VCaP (cell line): ENCODE results near the gene CACNB2.
A peak's percentile ranks its signal among the peaks of the same experiment; 100 is the strongest.

Source experiments
- H3K27ac ChIP-seq: fragments of 450-650 bp; 2 replicates; pipeline ENCODE4 v1.5.1; 2017
- TF ChIP-seq, protein P1 (sequence below): fragments of 450-650 bp; conservative IDR thresholded peaks from 2 replicates; pipeline ENCODE4 v1.5.1; 2017; ENCODE audit warnings: mild to moderate bottlenecking, moderate library complexity

CACNB2 gene

DNA sequence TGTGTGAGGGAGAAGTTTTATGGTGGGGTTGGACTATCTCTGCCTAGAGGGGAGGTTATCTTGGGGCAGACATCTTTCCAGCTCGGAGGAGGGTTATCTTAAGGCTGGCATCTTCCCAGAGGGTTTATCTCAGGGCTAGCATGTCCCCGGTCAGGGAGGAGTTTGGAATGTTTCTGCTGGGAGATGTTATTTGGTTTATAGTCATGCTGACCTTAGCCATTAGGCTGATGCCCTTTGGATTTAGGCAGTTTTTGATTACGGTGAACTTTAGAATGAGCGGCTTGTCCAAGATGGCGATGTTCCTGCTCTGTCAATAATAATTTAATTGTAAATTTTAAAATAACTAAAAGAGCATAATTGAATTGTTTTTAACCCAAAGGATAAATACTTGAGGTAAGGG lies 236.4 kb downstream of the CACNB2 start:
- TF ChIP-seq, protein P1, sequence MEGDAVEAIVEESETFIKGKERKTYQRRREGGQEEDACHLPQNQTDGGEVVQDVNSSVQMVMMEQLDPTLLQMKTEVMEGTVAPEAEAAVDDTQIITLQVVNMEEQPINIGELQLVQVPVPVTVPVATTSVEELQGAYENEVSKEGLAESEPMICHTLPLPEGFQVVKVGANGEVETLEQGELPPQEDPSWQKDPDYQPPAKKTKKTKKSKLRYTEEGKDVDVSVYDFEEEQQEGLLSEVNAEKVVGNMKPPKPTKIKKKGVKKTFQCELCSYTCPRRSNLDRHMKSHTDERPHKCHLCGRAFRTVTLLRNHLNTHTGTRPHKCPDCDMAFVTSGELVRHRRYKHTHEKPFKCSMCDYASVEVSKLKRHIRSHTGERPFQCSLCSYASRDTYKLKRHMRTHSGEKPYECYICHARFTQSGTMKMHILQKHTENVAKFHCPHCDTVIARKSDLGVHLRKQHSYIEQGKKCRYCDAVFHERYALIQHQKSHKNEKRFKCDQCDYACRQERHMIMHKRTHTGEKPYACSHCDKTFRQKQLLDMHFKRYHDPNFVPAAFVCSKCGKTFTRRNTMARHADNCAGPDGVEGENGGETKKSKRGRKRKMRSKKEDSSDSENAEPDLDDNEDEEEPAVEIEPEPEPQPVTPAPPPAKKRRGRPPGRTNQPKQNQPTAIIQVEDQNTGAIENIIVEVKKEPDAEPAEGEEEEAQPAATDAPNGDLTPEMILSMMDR, result no peak
- no peak overlapping the region for H3K27ac ChIP-seq

DNA sequence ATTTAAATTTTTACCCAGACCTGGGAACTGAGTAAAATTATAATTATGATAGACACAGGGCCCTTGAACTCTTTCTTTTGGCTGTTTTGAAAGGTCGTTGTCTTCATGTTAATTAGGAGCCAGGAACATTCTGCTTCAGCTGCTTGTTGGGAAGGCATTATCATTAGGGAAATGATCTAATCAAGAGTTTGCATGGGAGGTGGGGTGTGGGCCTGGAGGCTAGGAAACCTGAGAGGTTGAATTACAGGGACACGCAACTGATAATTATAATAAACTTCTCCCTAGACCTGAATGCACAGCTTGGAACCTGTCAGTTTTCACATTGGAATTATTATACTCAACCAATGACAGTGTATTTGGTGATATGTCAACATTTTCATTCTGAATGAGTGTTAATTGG lies 237.7 kb downstream of the CACNB2 start:
- no peak overlapping the region for H3K27ac ChIP-seq
- TF ChIP-seq, protein P1, result no peak

GRCh38 chr10:18378766-18379165 lies 238.5 kb downstream of the CACNB2 start:
- TF ChIP-seq, protein P1, result no peak
- no peak overlapping the region for H3K27ac ChIP-seq

GRCh38 chr10:18381679-18382078 lies 241.5 kb downstream of the CACNB2 start:
- no peak overlapping the region for H3K27ac ChIP-seq
- TF ChIP-seq, protein P1, result no peak

DNA sequence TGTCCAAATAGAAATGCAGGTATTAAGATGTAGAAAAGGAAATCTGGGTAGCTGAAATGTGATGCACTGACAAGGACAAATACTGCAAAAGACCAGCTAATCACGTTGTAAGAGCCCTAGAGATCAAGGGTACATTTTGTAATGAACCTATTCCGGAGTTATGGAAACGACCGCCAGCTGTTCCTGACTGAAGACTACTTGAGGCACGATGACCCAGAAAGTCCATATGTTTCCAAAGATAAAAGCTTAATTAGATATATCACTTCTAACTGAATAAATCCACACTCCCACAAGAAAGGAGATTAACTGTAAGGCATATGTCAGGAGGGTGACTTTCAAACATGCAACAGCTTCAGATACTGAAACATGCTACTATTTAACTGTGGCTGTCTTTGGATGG lies 257.7 kb downstream of the CACNB2 start:
- TF ChIP-seq, protein P1, result no peak
- H3K27ac ChIP-seq, result no peak overlapping the region

DNA sequence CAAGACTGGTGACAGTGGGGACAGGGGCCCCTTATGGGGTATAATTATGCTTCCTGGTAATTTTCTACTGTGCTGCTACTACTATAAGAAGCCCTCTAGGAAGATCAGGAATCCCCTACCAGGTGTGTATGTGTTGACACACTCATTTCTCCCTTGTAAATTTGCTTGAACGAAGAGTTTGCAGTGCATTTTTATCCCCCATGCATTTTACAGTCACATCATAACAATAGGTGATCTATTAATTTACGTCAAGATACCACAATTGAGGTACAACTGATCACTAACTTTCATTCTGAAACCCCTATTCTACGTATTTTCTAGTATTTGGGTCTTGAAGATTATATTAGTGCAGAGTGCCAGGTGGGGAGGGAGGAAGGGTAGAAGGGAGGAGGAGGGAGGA lies 258.9 kb downstream of the CACNB2 start:
- no peak overlapping the region for H3K27ac ChIP-seq
- TF ChIP-seq, protein P1, result no peak

DNA sequence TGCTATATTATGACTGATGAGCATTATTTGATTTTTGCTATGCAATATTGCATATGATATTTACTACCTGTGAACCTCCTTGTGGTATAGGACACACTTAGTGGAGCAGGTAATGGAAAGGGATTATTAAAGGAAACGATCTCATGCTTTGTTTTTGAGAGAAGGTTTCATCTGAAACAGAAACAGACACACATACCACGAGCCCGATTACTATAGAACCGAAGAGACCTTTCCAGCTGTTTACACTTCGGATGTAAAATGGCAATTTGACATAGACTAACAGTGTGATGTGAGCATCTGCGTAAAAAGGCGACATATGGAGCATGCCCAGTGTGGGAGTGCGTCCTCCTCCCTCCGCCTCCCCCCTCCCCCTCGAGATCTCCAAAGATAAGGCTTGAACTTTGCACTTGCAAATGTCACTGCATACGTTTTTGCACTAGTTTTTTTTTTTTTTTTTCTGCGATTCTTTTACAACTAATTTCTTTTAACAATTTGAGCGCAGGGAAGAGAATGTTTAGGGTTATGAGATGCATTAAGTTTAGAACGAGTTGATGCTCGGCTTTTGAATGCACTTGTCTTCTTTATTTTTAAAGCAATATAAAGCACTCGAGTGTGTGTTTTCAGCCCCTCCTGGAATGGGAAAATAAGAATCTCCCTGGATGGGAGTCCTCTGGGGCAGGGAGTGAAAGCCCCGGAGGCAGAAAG lies 260.1 kb downstream of the CACNB2 start:
- H3K27ac ChIP-seq, result peak overlapping the region; percentile 40

More for the DNA sequence above, 260.1 kb downstream of the CACNB2 start:
- TF ChIP-seq, protein P1, result no peak
